NCI-H526 (cell line): ENCODE data around the gene TSEN54.
"Not testable (repeated sequence)": the region's sequence is repeated elsewhere in the genome, so short reads cannot be mapped to it uniquely, and the experiment has no call there.

Experiments used
- DNase-seq, 2 experiments: peaks; one replicate each; lab custom pipeline; 2025; lab: John Stamatoyannopoulos, UW

The TSEN54 gene

GRCh38 chr17:75518983-75519537 lies 2.7 kb downstream of the TSEN54 start:
- no peak for DNase-seq

- not testable (repeated sequence) for DNase-seq
Measured at GRCh38 chr17:75520413-75520812, 4.1 kb downstream of the TSEN54 start.

GRCh38 chr17:75521290-75521689 lies 5.0 kb downstream of the TSEN54 start:
- DNase-seq: no peak

GRCh38 chr17:75521951-75522727 lies 5.8 kb downstream of the TSEN54 start:
- DNase-seq: no peak

GRCh38 chr17:75523647-75524046 lies 7.3 kb downstream of the TSEN54 start:
- DNase-seq: no peak

GRCh38 chr17:75524269-75524969 lies 8.1 kb downstream of the TSEN54 start:
- peak in 1 of 2 experiments; percentile 50 for DNase-seq

- DNase-seq: peak; percentile 87 to 97
Measured at GRCh38 chr17:75524970-75525805, 8.9 kb downstream of the TSEN54 start, which contains the start of gene LLGL2. LLGL2 (plus strand) TSS chr17:75525697; CDS start chr17:75543427, 17,730 bp downstream.

- DNase-seq: peak in 1 of 2 experiments; percentile 61
Measured at GRCh38 chr17:75525806-75526554, 9.7 kb downstream of the TSEN54 start.

GRCh38 chr17:75526555-75527270 lies 10.4 kb downstream of the TSEN54 start:
- DNase-seq: peak in 1 of 2 experiments; percentile 42

- no peak for DNase-seq
Measured at GRCh38 chr17:75530837-75531720, 14.8 kb downstream of the TSEN54 start.

GRCh38 chr17:75531721-75532072 lies 15.4 kb downstream of the TSEN54 start:
- DNase-seq: no peak

- DNase-seq: no peak
Measured at GRCh38 chr17:75535119-75535537, 18.8 kb downstream of the TSEN54 start.

GRCh38 chr17:75535871-75536270 lies 19.5 kb downstream of the TSEN54 start:
- DNase-seq: no peak

GRCh38 chr17:75536366-75536765 lies 20.0 kb downstream of the TSEN54 start:
- DNase-seq: no peak

- no peak for DNase-seq
Measured at GRCh38 chr17:75539967-75540729, 23.8 kb downstream of the TSEN54 start.

- no peak for DNase-seq
Measured at GRCh38 chr17:75540923-75541503, 24.7 kb downstream of the TSEN54 start.

GRCh38 chr17:75542229-75542628 lies 25.9 kb downstream of the TSEN54 start:
- DNase-seq: no peak

GRCh38 chr17:75542728-75543336 lies 26.5 kb downstream of the TSEN54 start:
- DNase-seq: no peak
